ENCODE measurements around the gene HOTAIR. TPM values are rescaled to one million over a fixed set of nuclear protein-coding genes. Genes with fewer than 3 reads are reported as not detected.

The HOTAIR gene
- total and polyA plus RNA-seq, 5 donors = not detected

DNA sequence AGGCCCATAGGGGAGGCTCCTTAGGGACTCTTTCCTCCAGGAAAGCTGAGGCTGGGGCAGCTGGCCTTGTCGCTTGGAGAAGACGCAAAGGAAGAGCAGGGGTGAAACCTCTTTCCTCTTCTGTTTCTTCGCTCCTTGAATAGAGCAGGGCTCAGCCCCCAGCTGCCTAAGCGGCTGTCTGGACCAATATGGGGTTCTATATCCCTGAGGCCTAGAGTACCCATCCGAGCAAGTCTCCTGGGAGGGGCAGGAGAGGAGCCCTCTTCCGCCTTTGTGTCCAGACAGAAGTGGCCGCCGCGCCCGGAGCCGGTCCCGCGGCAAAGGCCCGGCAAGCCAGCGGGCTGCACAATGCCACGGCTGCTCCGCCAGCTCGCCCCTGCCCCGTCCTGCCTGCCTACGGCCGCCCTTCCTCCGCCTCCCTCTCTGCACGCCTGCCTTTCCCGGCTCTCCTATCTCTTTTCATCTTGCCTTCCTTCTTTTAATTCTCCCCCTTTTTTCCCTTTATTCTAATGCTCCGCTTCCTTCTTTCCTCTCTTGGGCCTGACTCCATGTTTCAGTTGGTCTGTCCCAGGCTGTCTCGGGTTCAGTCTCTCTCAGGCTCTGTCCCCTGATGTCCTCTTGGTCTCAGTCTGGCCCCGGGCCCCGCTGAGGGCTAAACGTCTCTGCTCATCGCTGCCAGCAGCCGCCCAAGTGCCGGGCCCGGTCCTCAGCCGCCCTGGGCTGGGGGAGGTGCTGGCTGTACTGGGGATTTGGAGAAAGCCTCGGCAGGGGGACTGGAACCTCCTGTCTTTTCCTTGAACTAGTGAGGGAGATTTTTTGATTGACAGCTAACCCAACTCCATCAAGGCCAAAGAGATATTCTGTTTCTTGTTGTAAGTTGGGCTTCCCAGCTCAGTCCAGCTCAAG is 22.7 kb upstream of the HOTAIR start:
- 14% methylated on average over 35 of the region's 35 CpGs for WGBS
- intact Hi-C loops (cut with DNase I) = no loop called here
- no peak for DNase-seq
- Histone ChIP-seq H3K4me3 (ENCODE audit: low read length) (no peak overlapping the region), H3K9me3 (ENCODE audit: control insufficient read depth, low read length) (no peaks in the 10 kb centered on the region), H3K27ac (ENCODE audit: low read length) (no peak overlapping the region), H3K27me3 (ENCODE audit: control insufficient read depth, insufficient read depth) (peaks cover 5% of the 10 kb centered on the region), H3K4me1 (ENCODE audit: control insufficient read depth, insufficient read depth, low read length) (peaks cover 3% of the 10 kb centered on the region)
- ATAC-seq = no peak

DNA sequence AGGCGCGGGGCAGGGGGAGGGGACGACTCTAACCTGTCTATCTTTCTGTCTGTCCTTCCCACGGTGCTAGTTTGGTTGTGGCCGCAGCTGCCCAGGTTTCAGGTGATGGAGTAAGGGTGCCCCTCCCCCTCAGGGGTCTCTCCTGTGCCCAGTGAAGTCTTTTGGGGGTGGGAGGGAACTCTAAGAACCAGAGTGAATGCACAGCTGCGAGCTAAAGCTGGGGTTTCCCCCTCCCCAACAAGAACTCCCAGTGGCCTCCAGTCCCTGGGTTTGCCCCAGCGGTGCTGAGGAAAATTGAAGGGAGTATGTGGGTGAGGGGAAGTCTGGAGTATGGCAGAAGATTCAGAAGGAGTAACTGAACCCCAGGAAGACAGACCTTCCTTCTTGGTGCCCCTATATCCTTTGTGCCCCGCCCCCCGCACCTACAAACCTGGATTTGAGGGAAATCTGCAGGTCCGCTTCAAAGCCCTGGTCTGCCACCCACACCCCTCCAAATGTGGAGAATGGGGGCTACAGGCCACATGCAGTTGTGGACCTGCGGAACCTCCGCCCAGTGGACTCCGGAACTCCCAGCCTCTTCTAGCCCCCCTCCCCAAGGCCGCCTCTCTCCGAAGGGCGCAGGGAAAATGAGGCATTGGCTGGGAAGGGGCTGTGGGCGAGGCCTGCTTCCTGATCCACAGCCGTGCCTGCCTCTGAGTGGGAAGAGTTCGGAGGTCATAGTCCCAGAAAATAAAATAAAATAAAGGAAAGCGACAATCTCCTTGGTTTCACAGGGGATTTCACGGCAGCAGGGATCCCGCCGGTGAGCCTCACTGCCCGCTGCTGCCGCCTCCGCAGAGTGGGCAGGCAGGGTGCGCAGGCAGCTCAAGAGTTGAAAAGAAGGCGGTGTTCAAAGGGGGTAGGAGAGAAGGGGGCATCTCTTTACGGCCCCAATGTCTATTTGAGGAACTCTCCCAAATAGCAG is 21.8 kb upstream of the HOTAIR start:
- Histone ChIP-seq H3K27me3 (ENCODE audit: control insufficient read depth, insufficient read depth) (peaks cover 5% of the 10 kb centered on the region), H3K4me1 (ENCODE audit: control insufficient read depth, insufficient read depth, low read length) (peaks cover 3% of the 10 kb centered on the region), H3K4me3 (ENCODE audit: low read length) (peak overlapping the region; percentile 71), H3K27ac (ENCODE audit: low read length) (no peak overlapping the region), H3K9me3 (ENCODE audit: control insufficient read depth, low read length) (no peaks in the 10 kb centered on the region)
- 46% methylated on average over 29 of the region's 29 CpGs for WGBS
- ATAC-seq = no peak
- DNase-seq = no peak
- intact Hi-C loops (cut with DNase I) = no loop called here

DNA sequence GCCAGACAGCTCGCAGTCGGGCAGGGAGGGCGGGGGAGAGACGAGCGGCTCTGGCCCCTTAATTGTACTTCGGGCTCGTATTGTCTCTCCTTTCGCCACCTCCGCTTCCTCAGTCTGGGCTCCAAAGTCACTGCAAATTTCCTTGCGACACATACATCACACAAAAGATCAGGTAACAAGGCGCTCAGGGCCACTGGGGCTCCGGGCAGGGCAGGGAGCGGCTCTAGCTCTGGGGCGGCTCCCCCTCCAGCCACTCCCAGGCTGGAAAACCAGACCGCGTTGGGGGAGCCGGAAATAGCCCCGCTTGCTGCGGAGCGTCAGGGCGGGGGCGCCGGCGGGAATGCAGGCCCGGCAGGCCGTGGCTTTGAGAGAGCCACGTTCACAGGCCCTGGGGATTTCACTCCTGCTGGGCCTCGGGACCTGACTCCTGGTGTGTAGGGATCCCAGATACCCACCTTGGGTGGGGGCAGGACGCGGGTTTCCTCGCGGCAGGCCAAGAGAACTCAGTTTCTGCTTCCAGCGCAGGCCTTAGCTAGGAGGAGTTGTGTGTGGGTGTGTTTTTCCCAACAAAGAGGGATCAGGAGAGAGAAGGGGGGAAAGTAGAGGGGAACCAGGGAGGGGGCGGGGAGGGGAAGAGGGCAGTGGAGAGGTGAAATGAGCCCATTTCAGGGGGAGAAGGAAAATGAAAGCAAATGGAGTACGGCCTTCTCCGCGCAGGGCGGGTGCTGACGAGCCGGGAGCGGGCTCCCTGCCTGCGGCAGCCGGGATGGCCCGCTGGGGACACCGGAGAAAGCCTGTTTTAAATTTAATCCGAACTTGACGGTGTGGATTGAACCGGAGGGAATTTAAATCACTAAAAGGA is 20.9 kb upstream of the HOTAIR start:
- Histone ChIP-seq H3K9me3 (ENCODE audit: control insufficient read depth, low read length) (no peaks in the 10 kb centered on the region), H3K4me3 (ENCODE audit: low read length) (peak overlapping the region; percentile 71), H3K27ac (ENCODE audit: low read length) (no peak overlapping the region), H3K4me1 (ENCODE audit: control insufficient read depth, insufficient read depth, low read length) (peaks cover 3% of the 10 kb centered on the region), H3K27me3 (ENCODE audit: control insufficient read depth, insufficient read depth) (peaks cover 5% of the 10 kb centered on the region)
- intact Hi-C loops (cut with DNase I) = no loop called here
- ATAC-seq = peak; percentile 19 to 52
- peak in 1 of 3 donors; percentile 65 for DNase-seq
- WGBS = 6% methylated on average over 48 of the region's 48 CpGs

DNA sequence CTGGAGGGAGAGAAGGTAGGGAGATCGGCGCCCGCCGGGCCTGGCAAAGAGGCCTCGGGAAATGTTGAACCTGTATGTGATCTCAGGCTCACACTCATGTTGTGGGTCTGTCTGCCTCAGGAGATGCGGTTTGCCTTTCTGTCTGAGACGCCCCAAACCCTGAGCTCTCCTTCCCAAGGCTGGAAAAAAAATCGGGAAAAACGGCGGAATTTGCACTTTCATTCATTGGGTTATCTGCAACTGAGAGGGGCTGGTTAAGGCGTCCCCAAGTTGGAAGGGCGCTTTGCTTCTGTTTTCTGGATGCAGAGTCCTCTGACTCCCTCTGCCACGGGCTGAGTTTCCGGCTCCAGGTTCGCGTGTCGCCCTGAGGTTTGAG is 20.2 kb upstream of the HOTAIR start:
- Histone ChIP-seq H3K27me3 (ENCODE audit: control insufficient read depth, insufficient read depth) (peaks cover 5% of the 10 kb centered on the region), H3K9me3 (ENCODE audit: control insufficient read depth, low read length) (no peaks in the 10 kb centered on the region), H3K27ac (ENCODE audit: low read length) (no peak overlapping the region), H3K4me3 (ENCODE audit: low read length) (peak overlapping the region; percentile 71), H3K4me1 (ENCODE audit: control insufficient read depth, insufficient read depth, low read length) (peaks cover 3% of the 10 kb centered on the region)
- peak in 1 of 2 donors; percentile 7 for ATAC-seq
- no peak for DNase-seq
- intact Hi-C loops (cut with DNase I) = no loop called here
- 3% methylated on average over 17 of the region's 17 CpGs for WGBS

GRCh38 chr12:53994264-53995001 is 19.7 kb upstream of the HOTAIR start:
- Histone ChIP-seq H3K27ac (ENCODE audit: low read length) (no peak overlapping the region), H3K4me1 (ENCODE audit: control insufficient read depth, insufficient read depth, low read length) (peaks cover 3% of the 10 kb centered on the region), H3K9me3 (ENCODE audit: control insufficient read depth, low read length) (no peaks in the 10 kb centered on the region), H3K4me3 (ENCODE audit: low read length) (peak overlapping the region; percentile 2), H3K27me3 (ENCODE audit: control insufficient read depth, insufficient read depth) (peaks cover 5% of the 10 kb centered on the region)
- DNase-seq = no peak
- intact Hi-C loops (cut with DNase I) = no loop called here
- ATAC-seq = peak in 1 of 2 donors; percentile 34
- WGBS = 5% methylated on average over 60 of the region's 60 CpGs

DNA sequence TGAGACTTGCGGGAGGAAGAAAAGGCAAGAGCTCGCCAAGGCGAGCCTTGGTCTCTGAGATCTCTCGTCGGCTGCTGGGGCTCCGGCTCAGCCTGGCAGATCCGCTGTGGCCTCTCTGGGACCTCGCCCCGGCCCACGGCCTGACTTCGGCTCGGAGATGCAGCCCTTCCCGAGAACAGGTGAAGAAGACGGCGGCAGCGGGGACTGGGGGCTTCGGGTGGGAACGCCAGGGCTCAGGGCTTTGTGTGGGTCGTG is 19.2 kb upstream of the HOTAIR start:
- ATAC-seq = no peak
- intact Hi-C loops (cut with DNase I) = no loop called here
- no peak overlapping the region for H3K27ac ChIP-seq (ENCODE audit: low read length)
- peaks cover 3% of the 10 kb centered on the region for H3K4me1 ChIP-seq (ENCODE audit: control insufficient read depth, insufficient read depth, low read length)
- peaks cover 5% of the 10 kb centered on the region for H3K27me3 ChIP-seq (ENCODE audit: control insufficient read depth, insufficient read depth)
- no peak overlapping the region for H3K4me3 ChIP-seq (ENCODE audit: low read length)
- H3K9me3 ChIP-seq (ENCODE audit: control insufficient read depth, low read length) = no peaks in the 10 kb centered on the region
- 5% methylated on average over 19 of the region's 19 CpGs for WGBS
- no peak for DNase-seq

DNA sequence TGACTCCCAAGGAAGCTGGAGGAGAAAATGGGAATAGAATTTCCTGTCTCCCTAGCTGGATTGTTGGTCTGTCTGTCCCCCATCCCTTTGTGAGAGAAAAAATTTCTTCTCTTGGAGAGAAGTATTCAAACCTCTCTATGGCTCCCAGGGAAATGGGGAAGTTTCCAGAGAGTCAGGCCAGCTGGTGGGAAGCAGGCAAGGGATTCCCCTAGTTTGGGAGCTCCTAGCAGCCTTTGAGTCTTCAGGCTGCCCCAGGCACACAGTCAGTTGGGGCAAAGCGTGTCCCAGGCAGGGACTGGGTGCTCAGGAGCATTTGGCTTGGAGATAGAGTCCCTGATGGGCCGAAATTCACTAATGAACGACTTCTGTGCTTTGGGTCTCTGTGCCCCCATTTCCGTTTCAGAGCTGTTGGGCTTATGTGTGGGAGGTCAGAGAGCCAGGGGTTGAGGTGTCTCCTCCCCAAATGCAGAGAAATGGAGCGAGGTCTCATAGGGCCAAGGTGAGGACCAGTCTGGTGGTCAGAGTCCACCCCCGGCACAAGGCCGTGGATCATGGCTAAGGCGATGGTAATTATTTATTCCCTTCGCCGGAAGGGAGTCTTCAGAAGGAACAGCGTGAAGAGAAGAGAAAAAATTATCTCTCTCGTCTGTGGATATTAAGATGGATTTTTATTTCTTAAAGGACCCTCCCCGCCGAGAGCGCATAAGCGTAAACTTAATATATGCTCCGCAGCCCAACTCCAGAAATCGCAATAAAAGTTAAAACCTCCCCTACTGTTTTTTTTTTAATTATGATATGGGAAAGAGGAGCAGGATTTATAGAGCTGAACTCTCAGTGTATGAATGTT is 18.6 kb upstream of the HOTAIR start:
- Histone ChIP-seq H3K27me3 (ENCODE audit: control insufficient read depth, insufficient read depth) (peaks cover 5% of the 10 kb centered on the region), H3K27ac (ENCODE audit: low read length) (no peak overlapping the region), H3K4me1 (ENCODE audit: control insufficient read depth, insufficient read depth, low read length) (peaks cover 3% of the 10 kb centered on the region), H3K4me3 (ENCODE audit: low read length) (no peak overlapping the region), H3K9me3 (ENCODE audit: control insufficient read depth, low read length) (no peaks in the 10 kb centered on the region)
- intact Hi-C loops (cut with DNase I) = no loop called here
- DNase-seq (no peak), ATAC-seq (no peak)
- WGBS = 25% methylated on average over 18 of the region's 18 CpGs

DNA sequence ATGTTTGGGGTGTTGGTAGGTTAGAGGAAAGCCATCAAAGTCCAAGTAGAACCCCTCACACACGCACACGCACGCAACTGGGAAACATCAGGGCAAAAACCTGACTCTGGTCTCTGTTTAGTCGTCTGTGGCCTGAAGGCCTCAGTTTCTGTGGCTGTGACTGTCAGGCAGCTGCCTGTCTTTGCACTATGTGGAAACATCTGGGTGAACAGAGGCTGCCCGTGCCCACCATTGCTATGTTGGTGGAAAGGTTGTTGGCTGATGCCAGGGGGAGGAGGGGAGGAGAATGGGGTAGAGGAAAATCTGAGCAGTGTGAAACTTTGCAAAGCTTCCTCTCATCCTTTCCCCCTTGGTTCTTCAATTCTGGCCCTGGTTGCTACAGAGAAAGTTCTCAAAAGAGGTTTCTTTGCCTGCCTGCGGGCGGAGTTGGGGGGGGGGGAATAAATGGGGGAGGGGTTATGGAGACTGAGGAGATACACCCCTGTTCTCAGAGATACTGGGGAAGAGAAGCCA is 17.7 kb upstream of the HOTAIR start:
- 26% methylated on average over 7 of the region's 7 CpGs for whole genome bisulfite sequencing
- peaks cover 3% of the 10 kb centered on the region for H3K4me1 ChIP-seq (ENCODE audit: control insufficient read depth, insufficient read depth, low read length)

GRCh38 chr12:53991077-53991460 is 16.3 kb upstream of the HOTAIR start:
- peaks cover 5% of the 10 kb centered on the region for H3K27me3 ChIP-seq (ENCODE audit: control insufficient read depth, insufficient read depth)
- H3K9me3 ChIP-seq (ENCODE audit: control insufficient read depth, low read length) = no peaks in the 10 kb centered on the region
- WGBS = 3% methylated on average over 8 of the region's 8 CpGs
- intact Hi-C loops (cut with DNase I) = no loop called here
- peaks cover 3% of the 10 kb centered on the region for H3K4me1 ChIP-seq (ENCODE audit: control insufficient read depth, insufficient read depth, low read length)
- ATAC-seq (no peak), DNase-seq (no peak)
- no peak overlapping the region for H3K4me3 ChIP-seq (ENCODE audit: low read length)
- no peak overlapping the region for H3K27ac ChIP-seq (ENCODE audit: low read length)

More for the DNA sequence above, 17.7 kb upstream of the HOTAIR start:
- no peak overlapping the region for H3K4me3 ChIP-seq (ENCODE audit: low read length)
- intact Hi-C loops (cut with DNase I) = no loop called here
- DNase-seq = no peak
- no peak for ATAC-seq
- H3K9me3 ChIP-seq (ENCODE audit: control insufficient read depth, low read length) = no peaks in the 10 kb centered on the region
- peaks cover 5% of the 10 kb centered on the region for H3K27me3 ChIP-seq (ENCODE audit: control insufficient read depth, insufficient read depth)
- no peak overlapping the region for H3K27ac ChIP-seq (ENCODE audit: low read length)
